ENCODE measurements around the gene WIPF1.
"Not testable (repeated sequence)": the region's sequence is repeated elsewhere in the genome, so short reads cannot be mapped to it uniquely, and the experiment has no call there.

WIPF1 gene

DNA sequence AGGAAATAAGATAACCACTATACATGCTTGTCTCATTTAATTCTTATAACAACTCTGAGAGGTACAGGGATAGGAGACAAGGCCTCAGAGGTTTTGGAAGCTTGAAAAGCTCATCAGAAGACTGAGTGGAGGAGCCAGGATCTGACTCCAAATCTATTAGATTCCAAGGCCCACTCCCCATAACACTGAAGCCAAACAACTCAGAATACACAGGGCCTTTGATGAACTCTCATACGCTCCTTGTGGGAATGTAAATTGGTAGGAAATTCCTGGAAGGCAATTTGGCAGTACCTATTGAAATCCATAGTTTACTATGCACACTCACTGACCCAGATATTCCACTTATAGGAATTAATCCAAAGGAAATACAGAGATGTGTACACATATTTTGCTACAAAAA lies 27.9 kb downstream of the WIPF1 start:
- DNase-seq, result no peak

DNA sequence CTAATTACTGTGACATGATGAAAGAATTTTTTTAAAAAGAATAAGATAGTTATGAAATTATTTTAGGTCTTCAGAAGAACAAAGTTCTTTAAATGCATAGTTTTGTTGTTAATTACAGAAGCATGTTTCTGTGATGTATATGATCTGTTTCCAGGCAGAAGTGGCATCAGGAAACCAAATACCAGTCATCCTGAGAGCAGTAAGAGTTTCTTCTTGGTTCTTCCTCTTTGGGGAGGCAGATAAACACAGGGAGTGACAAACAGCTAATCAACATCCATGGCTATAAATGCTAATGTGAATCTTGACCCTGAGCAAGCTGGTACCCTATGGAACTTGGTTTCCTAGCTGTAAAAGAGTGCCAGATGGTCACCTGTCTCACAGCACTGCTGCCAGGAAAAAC lies 29.2 kb downstream of the WIPF1 start:
- no peak for DNase-seq

DNA sequence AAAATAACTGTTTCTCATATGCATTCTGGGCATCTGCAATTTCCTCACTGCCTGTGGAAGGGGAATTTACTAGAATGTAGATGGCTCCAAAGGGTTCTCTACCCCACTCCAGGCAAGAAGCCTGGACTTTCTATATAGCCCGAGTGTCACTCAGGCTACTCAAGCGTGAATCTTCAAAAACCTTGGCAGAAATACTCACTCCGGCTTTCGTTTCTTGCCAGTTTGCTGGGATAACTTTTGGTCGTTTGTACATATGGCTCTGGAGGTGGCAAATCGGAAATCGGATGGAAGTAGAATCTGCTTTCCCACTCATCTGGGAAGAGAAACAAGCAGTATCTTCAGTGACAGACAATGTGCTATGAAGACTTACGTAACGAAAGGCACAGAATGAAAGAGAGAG lies 30.7 kb downstream of the WIPF1 start:
- DNase-seq, result no peak

DNA sequence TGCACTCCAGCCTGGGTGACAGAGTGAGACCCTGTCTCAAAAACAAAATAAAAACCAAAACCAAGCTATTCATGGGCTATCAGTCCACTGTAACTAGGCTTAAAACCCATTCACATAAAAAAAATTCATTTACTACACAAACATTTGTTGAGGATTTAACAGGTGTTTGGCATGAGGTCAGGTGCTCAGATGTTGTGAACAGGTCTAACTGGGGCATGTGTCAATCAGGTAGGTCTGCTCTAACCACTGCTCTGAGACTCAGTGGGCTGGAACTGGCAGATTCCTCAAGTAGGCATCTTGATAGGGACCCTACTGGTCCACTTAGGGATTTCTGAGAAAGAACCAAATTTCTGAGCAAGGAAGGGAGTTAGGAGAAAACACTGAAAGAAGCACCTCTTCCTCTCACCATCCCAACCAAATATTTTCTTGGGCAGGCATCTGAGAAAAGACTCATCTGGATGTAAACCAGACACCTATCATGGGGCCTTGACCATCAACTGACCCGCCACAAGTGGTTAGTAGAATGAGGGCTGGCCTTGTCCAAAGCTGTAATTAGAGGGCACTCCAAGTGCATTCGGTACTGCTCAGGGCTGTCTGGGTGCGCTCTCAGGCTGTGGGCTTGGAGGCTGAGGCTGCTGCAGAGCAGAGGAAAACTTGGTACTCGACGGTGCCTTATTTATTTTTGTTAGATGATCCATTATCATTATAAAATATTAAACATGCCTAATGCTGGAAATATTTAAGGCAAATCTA lies 33.9 kb downstream of the WIPF1 start:
- DNase-seq, result no peak

DNA sequence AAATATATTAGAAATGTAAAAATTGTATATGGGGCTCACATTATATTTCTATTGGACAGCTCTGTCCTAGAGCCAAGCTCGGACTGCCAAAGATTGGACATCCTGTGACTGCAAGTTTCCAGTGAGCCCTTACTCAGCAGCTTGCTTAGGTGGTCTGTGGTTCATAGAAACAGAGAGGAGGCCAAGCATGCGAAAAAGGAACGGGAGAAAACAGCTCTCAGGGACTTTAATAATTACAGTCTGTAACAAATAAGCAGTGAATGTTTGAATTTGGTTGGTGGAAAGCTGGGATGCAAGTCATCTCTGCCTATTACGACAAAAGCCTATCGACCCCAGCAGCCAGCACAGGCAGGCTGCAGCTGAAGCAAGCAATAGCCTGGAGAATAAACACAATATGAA lies 35.6 kb downstream of the WIPF1 start:
- no peak for DNase-seq

DNA sequence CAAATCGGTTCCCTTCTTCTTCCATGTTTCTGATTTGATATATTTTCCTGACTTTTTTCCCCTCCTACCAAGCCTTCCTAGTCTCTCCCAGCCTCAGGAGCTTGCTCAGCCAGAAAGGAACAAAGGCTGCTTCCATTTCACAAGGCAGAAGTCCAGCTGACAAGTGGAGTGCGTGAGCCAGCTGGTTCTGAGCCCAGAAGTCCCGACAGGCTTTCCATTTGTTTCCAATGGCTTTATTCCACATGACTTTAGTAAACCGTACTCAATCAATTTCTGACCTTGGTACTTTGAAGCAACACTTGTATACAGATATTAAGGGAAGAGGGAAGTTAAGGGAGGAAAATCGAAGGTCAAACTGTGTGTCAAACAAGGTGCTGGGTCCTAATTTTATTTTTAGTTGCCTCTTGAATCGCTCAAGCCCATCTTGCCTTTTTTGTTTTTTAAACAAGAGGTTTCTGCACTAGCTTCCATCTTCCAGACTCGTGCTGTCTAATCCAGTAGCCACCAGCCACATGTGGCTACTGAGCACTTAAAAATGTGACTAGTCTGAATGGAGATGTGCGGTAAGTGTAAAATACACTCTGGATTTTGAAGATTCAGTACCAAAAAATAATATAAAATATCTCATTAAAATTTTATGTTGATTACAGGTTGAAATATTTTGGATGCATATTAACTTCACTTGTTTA lies 36.2 kb downstream of the WIPF1 start:
- DNase-seq, result no peak

DNA sequence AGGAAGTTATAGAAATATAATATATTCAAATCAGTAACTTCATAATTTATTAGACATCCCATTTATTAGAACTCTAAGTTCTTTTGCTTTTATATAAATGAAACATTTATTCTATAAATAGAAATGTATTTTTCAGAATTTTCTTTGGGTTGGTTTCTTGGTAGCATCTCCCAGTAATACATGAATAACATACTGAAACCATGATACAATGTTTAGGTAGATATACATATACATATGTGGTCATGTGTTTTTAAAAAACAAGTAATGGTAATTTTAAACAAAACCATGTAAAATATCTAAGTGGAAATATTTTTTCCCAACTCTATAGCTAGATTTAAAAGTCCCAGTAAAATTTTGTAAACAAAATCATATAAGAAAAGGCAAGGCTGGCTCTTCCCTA lies 36.9 kb downstream of the WIPF1 start:
- DNase-seq, result no peak

DNA sequence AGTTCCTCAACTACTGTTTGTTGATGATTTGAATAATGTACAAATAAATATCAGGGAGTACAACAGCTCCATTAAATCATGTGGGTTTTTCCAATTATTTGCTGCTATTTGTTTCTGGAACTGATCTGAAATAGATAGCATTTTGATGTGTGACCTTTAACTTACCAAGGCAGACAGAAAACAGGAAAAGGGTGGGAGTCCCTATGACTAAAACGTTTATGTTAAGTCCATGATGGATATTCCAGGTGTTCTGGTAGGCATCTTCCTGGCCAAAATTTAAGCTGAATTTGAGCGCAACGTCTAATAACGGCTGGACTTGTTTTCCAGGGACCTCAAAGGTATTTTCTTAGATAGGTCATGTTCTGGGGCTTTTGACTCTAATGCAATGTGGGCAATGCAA lies 41.6 kb downstream of the WIPF1 start:
- DNase-seq, result no peak

DNA sequence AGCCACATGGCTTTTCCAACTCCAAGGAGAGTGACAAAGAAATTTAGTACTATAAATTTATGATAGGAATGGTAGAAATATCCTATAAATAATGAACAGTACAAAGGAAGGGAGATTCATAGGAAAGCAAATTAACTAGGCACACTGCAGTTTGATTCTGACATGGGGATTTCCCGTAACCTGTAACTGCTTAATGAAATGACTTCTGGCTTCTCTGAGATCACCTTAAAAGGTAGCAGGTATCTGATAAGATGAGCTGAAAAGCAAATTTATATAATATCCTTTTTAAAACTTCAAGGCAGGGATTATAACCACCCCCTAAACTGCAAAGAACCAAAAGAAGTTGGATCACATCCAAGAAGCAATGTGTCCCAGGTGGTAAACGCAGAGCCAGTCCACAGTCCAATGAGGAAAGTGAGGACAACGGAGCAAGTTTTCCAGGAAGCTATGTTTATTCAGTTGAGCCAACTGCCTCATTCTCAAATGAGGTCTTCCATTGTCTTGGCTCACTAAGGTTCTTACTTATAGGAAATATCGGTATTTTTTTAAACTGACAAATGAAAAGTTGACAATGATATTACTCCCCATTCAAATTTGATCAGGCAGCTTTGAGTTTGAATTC lies 43.0 kb downstream of the WIPF1 start:
- DNase-seq, result no peak

DNA sequence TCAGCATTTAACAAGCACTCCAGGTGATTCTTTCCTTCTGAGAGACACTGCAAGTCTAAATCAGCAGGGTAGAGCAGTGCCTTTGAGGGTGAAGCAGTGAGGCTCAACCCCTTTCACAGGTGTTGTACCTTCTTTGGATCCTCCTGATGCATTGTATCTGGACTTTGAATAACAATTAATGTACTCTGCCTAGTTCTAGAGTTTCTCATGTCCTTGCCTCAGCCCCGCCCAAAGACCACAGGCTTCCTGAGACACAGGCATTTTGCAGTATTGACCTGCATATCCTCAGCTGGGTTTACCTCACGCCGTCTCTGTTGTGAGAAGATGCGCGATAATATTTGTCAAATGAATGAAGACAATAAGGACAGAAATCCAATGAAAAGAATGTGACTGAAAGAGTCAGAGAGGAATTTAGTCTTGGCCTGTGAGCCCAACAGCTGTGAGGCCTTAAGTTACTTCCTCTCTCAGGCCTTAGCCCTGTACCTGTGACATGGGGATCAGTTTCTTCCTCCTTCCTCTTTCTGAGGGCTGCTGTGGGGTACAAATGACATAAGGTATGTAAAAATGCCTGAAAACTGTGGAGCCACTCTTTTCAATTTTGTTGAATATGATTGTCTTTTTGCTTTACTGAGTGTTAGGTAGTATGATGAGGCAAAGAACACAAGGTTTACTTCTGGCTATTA lies 43.7 kb downstream of the WIPF1 start:
- DNase-seq, result no peak

DNA sequence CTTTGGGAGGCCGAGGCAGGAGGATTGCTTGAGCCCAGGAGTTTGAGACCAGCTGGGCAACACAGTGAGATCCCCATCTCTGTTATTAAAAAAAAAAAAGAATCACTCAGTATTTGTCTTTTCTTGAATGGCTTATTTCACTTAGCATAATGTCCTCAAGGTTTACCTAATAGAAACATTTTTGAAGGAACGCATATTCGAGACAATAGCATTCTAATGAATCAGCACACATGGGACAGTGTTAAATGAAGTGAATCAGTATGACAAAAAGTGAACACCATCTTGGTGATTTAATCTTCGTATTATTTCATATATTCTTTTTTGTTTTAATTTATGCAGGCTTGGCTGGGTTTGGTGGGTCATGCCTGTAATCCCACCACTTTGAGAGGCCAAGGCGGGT lies 44.7 kb downstream of the WIPF1 start:
- DNase-seq, result no peak

DNA sequence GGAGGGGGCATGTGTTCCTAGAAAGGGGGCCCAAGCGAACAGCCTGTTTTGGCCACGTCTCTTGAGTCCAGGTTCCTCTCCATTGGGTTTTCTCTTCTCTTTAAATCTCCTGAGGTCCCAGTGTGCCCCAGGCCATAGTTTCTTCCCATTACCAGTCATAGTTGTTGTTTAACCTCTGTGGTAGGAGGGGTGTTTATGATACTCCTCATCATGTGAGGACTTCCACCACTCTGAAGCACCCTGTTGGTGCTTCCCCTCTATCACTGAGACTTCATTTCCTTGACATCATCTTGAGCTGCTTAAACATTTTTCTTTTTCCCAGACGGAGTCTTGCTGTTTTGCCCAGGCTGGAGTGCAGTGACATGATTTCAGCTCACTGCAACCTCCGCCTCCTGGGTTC lies 45.9 kb downstream of the WIPF1 start:
- DNase-seq, result no peak

DNA sequence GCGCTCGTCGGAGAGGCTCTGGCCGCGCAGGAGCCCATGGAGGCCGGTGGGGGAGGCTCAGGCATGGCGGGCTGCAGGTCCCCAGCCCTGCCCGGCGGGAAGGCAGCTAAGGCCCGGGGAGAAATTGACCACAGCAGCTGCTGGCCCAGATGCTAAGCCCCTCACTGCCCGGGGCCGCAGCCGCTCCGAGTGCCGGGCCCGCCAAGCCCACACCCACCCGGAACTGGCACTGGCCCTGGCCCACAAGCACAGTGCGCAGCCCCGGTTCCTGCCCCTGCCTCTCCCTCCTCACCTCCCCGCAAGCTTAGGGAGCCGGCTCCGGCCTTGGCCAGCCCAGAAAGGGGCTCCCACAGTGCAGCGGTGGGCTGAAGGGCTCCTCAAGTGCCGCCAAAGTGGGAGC lies 49.0 kb downstream of the WIPF1 start:
- not testable (repeated sequence) for DNase-seq

DNA sequence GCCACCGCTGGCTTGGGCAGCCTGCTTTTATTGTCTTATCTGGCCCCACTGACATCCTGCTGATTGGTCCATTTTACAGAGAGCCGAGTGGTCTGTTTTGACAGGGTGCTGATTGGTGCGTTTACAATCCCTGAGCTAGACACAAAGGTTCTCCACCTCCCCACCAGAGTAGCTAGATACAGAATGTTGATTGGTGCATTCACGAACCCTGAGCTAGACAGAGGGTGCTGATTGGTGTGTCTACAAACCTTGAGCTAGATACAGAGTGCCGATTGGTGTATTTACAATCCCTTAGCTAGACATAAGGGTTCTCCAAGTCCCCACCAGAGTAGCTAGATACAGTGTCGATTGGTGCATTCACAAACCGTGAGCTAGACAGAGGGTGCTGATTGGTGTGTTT lies 49.6 kb downstream of the WIPF1 start:
- DNase-seq, result not testable (repeated sequence)

DNA sequence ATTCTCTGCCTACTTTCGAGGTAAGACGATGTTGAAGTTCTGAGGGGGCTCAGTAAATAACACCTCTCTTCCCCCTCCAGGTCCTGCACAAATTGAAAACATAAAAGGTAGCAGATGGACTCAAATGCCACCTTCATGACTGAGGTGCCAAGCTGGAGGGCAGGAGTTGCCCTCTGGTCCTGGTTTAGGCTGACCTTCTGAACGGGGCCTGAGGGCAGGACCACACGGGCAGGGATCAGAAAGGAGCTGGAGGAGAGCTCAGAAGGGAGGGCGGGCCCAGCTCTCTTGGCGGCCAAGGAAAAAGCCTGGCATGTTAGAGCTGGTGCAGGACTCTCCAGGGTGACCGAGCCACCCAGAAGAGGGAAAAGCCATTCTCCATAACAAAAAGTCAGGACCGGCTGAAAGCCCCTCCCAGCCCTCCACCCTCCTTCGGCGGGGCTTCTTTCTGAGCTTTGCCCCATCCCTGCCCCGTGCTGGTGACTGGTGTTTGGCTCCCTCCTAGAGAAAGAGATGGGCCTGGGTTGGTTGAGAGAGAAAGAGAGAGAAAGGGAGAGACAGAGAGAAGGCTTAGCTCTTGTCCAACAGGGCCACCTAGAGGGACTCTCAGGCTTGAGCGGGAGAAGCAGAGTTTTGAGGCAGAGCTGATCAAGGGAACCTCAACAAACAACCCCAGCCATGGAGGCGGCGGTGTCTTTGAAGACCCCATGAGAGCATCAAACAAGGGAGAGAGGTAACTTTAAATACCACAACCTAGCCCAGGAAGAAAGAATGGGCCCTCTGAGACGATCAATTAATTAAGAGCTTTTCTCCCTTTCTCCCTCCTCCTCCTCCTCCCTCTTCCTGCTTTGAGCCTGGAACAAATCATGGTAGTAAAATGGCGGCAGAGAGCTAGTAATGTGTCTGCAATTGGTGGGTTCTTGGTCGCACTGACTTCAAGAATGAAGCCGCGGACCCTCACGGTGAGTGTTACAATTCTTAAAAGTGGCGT lies 50.8 kb downstream of the WIPF1 start:
- peak; percentile 46 for DNase-seq

DNA sequence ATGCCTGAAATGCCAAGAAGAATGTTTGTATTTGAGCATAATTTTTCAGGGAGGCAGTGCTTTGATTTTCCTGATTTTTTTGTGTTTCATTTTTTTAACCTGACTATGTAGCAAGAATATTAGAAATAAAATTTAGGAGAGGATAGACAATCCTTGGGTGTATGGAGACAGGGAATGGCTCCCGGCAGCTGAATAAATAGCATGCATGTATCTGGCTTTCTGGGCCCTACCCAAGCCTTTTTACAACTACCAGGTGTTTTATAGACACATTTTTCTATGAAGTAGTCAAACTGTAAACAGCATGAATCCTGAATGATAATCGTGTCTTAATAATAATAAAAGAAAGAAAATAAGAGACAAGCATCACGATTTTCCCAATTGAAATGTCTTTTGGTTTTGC lies 52.4 kb downstream of the WIPF1 start:
- no peak for DNase-seq

DNA sequence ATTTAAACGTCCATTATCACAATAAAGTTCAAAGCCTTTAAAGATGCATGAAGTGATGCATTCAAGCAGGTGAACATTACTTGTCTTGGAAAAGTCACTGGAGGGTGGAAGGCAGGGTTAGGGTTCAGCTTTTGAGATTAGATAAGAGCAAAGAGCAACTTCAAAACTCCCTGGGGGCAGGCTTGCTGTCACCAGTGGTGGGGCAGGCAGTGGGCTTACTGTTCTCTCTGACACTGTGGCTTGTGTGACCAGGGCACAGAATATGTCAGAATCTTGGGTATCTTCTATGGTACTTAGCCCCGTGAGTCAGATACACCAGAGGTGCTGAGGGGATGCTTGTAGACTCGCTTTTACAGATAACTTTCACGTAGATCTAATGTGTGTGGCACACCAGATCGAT lies 52.8 kb downstream of the WIPF1 start:
- DNase-seq, result no peak

DNA sequence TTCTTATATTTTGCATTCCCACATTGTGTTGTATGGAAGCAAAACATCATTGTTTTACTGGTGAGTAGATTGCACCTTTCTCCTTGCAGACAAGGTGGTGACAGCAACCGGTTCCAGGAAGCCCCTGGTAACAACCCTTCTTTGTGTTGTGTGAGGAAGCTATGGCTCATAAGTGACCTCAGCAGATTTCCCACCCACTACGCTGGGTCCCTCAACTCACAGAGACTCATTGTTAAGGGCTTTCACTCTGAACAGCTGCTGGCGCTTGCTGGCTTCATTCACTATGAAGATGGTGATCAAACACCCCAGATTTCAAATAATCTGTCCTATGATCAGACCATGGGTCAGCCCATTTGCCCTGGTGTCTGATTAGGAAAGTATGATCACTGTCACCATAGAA lies 53.4 kb downstream of the WIPF1 start:
- DNase-seq, result no peak

DNA sequence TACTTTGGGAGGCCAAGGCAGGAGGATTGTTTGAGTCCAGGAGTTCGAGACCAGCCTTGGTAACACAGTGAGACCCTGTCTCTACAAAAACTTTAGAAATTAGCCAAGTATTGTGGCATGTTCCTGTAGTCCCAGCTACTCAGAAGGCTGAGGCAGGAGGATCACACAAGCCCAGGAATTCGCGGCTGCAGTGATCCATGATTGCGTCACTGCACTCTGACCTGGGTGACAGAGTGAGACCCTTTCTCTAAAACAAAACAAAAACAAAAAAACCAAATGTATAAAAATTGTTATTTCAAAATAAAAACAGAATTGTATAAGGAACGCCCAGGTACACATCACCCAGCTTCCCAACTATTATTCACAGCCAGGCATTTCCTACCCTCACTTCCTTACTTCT lies 56.7 kb downstream of the WIPF1 start:
- no peak for DNase-seq

DNA sequence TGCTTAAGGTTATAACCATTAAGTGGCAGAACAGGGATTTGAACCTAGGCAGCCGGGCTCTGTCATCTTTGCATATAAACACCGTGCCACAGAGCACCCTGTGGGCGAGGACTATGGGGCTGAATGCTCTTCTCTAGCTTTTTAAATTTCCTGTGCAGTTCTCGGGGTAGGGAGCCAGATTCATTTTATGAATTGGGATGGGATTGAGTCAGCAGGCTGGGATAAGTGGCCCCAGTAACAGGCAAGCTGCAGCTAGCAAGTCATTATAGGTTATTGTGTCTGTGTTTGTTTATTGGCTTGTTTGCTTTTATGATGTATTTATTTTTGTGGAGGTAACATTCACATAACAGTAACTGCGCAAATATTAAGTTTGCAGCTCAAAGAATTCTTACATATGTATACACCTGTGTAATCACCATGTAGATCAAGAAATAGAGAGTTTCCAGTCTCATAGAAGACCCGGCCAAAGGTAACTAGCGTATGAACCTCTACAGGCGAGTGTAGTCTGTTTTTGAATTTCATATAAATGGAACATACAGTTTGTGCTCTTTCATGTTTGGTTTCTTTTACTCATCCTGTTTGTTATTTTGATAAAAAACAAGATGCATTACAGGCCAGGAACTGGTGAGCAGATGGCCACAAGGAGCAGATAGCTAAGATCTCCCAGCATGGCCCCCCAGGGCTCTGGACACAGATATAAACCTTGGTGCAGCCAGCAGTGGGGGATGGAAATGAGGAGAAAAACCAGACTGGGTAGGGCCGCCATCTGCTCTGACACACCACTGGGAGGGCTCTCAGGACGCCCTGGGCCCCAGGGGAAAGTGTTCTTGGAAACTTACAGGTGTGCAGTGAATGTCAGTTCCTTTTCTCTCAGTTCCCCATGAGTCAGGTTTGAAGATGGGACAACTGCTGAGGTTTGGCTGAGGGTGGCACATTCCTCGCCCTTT lies 61.6 kb downstream of the WIPF1 start:
- no peak for DNase-seq

DNA sequence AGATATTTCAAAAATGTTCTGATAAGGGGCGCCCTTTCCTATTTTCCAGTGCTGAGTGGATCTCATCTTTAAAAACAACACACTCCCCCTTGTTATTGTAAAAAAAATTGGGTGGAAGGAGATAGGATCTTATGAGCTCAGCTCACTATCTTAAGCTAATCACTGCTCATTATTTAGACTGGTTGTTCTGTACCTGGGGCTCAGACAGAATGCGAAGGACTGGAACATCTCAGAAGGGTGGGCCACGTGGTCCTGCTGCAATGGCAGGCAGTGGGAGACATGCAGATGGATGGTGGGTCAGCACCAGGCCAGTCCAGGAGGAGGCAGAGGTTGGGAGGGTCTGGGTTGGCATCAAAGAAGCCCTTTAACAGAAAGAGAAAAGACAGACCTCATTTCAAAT lies 62.5 kb downstream of the WIPF1 start:
- no peak for DNase-seq

All from HCEC 1CT (cell line).